ENCODE results near the gene KANK4.

Gene KANK4

GRCh38 chr1:62194651-62195544 lies 124.3 kb downstream of the KANK4 start, which contains the start of gene L1TD1:
Gene L1TD1, plus strand, starts transcription at chr1:62194849. Its CDS starts 11,780 bp downstream, at chr1:62206629.
- no peak for DNase-seq

GRCh38 chr1:62188111-62188510 lies 131.1 kb downstream of the KANK4 start:
- no peak for DNase-seq

GRCh38 chr1:62187548-62187947 lies 131.7 kb downstream of the KANK4 start:
- DNase-seq, result no peak
